Panc1 (cell line): ENCODE data around the gene RPAP2. TPM values are rescaled to one million over a fixed set of nuclear protein-coding genes. Genes with fewer than 3 reads are reported as not detected.

ENCODE experiments used
- ATAC-seq: fragments of 200-7000 bp; cut with Tn5 transposase; 2 replicates; pipeline ENCODE4 v1.9.1; 2020; ENCODE audit warnings: mild to moderate bottlenecking, moderate library complexity
- BruUV-seq: library from RNA; stranded (reverse); fragments of 400-500 nt; replicated peaks from 2 replicates; lab custom pipeline; 2021; lab: Mats Ljungman, UMichigan
- CTCF ChIA-PET: fragments of 300-600 bp; sonication (Branson Sonifier 250); formaldehyde crosslinking; loops from one replicate; lab custom pipeline; 2022; ENCODE audit warnings: antibody characterized with exemption; lab: Charles Lee
- POLR2A ChIA-PET: fragments of 300-600 bp; sonication (Branson Sonifier 250); formaldehyde crosslinking; loops from one replicate; lab custom pipeline; 2022; ENCODE audit warnings: antibody characterized with exemption; lab: Charles Lee
- DNase-seq: peaks from one replicate; pipeline ENCODE4 v3.0.0-alpha.2; 2010; ENCODE audit warnings: low read depth, low spot score
- H3K27ac ChIP-seq: 2 replicates; pipeline ENCODE4 v1.5.1; 2011; ENCODE audit warnings: mild to moderate bottlenecking, low read length, inconsistent platforms
- H3K27me3 ChIP-seq: fragments of 200-500 bp; sonication (Bioruptor generic); 2 replicates; pipeline ENCODE4 v1.6.0; 2014; ENCODE audit warnings: low read length, inconsistent platforms; ENCODE audit not compliant: control insufficient read depth, insufficient read depth
- H3K36me3 ChIP-seq: fragments of 200-500 bp; sonication (Bioruptor generic); 2 replicates; pipeline ENCODE4 v1.5.1; 2014; ENCODE audit warnings: inconsistent platforms, mild to moderate bottlenecking, low read length, moderate library complexity; ENCODE audit not compliant: control insufficient read depth, insufficient read depth
- H3K4me1 ChIP-seq: 2 replicates; pipeline ENCODE4 v1.5.1; 2011; ENCODE audit warnings: inconsistent platforms, mild to moderate bottlenecking, low read length, moderate library complexity; ENCODE audit not compliant: control insufficient read depth, insufficient read depth
- H3K4me3 ChIP-seq, 2 experiments: 2 replicates each; pipeline ENCODE4 v1.5.1; 2011 to 2012; ENCODE audit warnings: low read depth in 2 of 2, low read length in 2 of 2, mild to moderate bottlenecking in 2 of 2, inconsistent platforms in 1 of 2, moderate library complexity in 1 of 2
- H3K9me3 ChIP-seq: fragments of 200-500 bp; sonication (Bioruptor generic); 2 replicates; pipeline ENCODE4 v1.5.1; 2014; ENCODE audit warnings: low read depth, mild to moderate bottlenecking, inconsistent platforms, low read length, moderate library complexity; ENCODE audit not compliant: control insufficient read depth, insufficient read depth
- POLR2AphosphoS5 ChIP-seq: IDR thresholded peaks from 2 replicates; pipeline ENCODE4 v1.6.1; 2012; ENCODE audit warnings: mild to moderate bottlenecking, low read depth, low read length, moderate library complexity
- SIN3A ChIP-seq: IDR thresholded peaks from 2 replicates; pipeline ENCODE4 v1.6.1; 2012; ENCODE audit warnings: low read depth, mild to moderate bottlenecking, low read length, moderate library complexity, borderline replicate concordance; ENCODE audit not compliant: insufficient read depth
- TCF7L2 ChIP-seq: IDR thresholded peaks from 2 replicates; pipeline ENCODE4 v1.6.1; 2011; ENCODE audit warnings: mild to moderate bottlenecking, low read depth, low read length, inconsistent platforms
- in situ Hi-C: cut with HindIII; loops from 2 replicates; pipeline ENCODE4 v1.10.0; 2016; ENCODE audit warnings: low sequenced_read_pairs, low pct_unique_long_range_greater_than_20kb
- intact Hi-C: fragments of 100-400 bp; cut with micrococcal nuclease; formaldehyde crosslinking; loops from one replicate; pipeline ENCODE4 v1.10.0; 2022; ENCODE audit not compliant: unreplicated experiment
- total RNA-seq: library from RNA; stranded (reverse); gene quantifications from one replicate; pipeline ENCODE4 v1.2.1, GENCODE V29; 2021; ENCODE audit not compliant: unreplicated experiment
- TF ChIP-seq, protein P1 (sequence below): fragments of 450-650 bp; IDR thresholded peaks from 2 replicates; pipeline ENCODE4 v1.5.1; 2017; ENCODE audit warnings: mild to moderate bottlenecking
- TF ChIP-seq, protein P2 (sequence below), 2 experiments: IDR thresholded peaks; 2 replicates each; pipeline ENCODE4 v1.6.1; 2011 to 2012; ENCODE audit warnings: low read depth in 2 of 2, control low read depth in 1 of 2, low read length in 1 of 2, mild to moderate bottlenecking in 1 of 2, moderate library complexity in 1 of 2; ENCODE audit not compliant: insufficient read depth in 1 of 2

Gene RPAP2
- total RNA-seq, 1 experiment from 2014 or later: 16.3 TPM

DNA sequence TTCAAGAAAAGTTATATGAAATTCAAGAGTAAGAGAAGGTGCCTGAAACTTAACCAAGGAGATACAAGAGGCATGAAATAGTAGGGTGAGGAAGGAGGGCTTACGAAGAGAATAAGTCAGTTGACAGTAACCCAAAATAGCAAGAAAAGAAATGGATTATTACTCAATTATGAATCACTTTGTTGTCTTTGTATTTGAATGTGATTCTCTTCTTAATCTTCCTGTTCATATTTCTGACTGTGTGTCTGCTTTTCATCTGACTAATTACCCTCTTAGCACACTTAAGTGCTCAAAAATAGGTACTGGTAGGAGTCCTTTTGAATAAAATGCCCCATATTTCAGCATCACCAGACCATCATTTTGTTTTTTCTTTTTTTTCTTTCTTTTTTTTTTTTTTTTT, 39.5 kb upstream of the RPAP2 start:
- Histone ChIP-seq H3K4me1 (no peaks in the 10 kb centered on the region), H3K9me3 (no peaks in the 10 kb centered on the region), H3K36me3 (peaks cover 3% of the 10 kb centered on the region), H3K27ac (no peak overlapping the region), H3K27me3 (no peaks in the 10 kb centered on the region), H3K4me3 (no peak overlapping the region)
- BruUV-seq: no TSS peak
- intact Hi-C loops (no loop called here), in situ Hi-C loops (no loop called here)
- no peak for ATAC-seq
- no peak for TF ChIP-seq POLR2AphosphoS5
- TF ChIP-seq, protein P1, sequence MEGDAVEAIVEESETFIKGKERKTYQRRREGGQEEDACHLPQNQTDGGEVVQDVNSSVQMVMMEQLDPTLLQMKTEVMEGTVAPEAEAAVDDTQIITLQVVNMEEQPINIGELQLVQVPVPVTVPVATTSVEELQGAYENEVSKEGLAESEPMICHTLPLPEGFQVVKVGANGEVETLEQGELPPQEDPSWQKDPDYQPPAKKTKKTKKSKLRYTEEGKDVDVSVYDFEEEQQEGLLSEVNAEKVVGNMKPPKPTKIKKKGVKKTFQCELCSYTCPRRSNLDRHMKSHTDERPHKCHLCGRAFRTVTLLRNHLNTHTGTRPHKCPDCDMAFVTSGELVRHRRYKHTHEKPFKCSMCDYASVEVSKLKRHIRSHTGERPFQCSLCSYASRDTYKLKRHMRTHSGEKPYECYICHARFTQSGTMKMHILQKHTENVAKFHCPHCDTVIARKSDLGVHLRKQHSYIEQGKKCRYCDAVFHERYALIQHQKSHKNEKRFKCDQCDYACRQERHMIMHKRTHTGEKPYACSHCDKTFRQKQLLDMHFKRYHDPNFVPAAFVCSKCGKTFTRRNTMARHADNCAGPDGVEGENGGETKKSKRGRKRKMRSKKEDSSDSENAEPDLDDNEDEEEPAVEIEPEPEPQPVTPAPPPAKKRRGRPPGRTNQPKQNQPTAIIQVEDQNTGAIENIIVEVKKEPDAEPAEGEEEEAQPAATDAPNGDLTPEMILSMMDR: no peak
- DNase-seq: no peak
- POLR2A ChIA-PET: interaction anchor here (0.7 kb wide), 1 partner anchor 25 kb away, joined by 10 read pairs; no protein-coding TSS in a partner anchor
- CTCF ChIA-PET: no interaction called here

DNA sequence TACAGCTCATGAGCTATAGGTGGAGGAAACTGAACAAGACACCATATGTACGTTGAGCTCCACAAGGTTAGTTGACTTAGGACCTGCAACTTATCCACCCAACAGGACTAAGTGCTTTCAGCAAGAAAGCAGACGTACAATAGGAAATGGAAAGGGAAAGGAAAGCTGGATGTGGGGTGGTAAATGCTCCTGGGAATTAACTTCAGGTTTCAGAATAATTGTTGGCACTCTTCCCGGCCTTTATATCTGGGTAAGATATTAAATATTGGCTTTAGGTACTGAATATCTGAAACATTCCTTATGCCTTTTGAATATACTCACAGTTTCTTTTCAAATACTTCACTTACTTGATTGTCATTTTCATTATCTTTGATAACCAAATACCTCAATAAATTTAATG, 36.3 kb upstream of the RPAP2 start:
- H3K27me3 ChIP-seq: no peaks in the 10 kb centered on the region
- intact Hi-C loops (no loop called here), in situ Hi-C loops (no loop called here)
- ATAC-seq (no peak), DNase-seq (no peak)
- POLR2A ChIA-PET: no interaction called here
- H3K9me3 ChIP-seq: no peaks in the 10 kb centered on the region
- H3K4me1 ChIP-seq: no peaks in the 10 kb centered on the region
- no TSS peak for BruUV-seq
- peaks cover 3% of the 10 kb centered on the region for H3K36me3 ChIP-seq
- TF ChIP-seq, protein P1: no peak
- TF ChIP-seq POLR2AphosphoS5 (no peak), TCF7L2 (no peak), SIN3A (no peak)
- TF ChIP-seq, protein P2, sequence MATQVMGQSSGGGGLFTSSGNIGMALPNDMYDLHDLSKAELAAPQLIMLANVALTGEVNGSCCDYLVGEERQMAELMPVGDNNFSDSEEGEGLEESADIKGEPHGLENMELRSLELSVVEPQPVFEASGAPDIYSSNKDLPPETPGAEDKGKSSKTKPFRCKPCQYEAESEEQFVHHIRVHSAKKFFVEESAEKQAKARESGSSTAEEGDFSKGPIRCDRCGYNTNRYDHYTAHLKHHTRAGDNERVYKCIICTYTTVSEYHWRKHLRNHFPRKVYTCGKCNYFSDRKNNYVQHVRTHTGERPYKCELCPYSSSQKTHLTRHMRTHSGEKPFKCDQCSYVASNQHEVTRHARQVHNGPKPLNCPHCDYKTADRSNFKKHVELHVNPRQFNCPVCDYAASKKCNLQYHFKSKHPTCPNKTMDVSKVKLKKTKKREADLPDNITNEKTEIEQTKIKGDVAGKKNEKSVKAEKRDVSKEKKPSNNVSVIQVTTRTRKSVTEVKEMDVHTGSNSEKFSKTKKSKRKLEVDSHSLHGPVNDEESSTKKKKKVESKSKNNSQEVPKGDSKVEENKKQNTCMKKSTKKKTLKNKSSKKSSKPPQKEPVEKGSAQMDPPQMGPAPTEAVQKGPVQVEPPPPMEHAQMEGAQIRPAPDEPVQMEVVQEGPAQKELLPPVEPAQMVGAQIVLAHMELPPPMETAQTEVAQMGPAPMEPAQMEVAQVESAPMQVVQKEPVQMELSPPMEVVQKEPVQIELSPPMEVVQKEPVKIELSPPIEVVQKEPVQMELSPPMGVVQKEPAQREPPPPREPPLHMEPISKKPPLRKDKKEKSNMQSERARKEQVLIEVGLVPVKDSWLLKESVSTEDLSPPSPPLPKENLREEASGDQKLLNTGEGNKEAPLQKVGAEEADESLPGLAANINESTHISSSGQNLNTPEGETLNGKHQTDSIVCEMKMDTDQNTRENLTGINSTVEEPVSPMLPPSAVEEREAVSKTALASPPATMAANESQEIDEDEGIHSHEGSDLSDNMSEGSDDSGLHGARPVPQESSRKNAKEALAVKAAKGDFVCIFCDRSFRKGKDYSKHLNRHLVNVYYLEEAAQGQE (IDR thresholded peaks at IDR 0.05; ENCODE audit: insufficient read depth in 1 of 2, low read depth in 2 of 2, low read length in 1 of 2): no peak
- H3K27ac ChIP-seq: no peak overlapping the region
- CTCF ChIA-PET: no interaction called here
- no peak overlapping the region for H3K4me3 ChIP-seq
